Rectal smooth muscle tissue (tissue), 1 donor: Measurements from ENCODE around the gene PHKB.

Experiments
- H3K27ac ChIP-seq: one replicate; pipeline ENCODE4 v1.7.0; 2013; ENCODE audit warnings: low read depth, low read length, inconsistent platforms
- H3K27me3 ChIP-seq: one replicate; pipeline ENCODE4 v1.7.0; 2013; ENCODE audit warnings: low read length; ENCODE audit not compliant: control insufficient read depth, insufficient read depth
- H3K36me3 ChIP-seq: one replicate; pipeline ENCODE4 v1.7.0; 2013; ENCODE audit warnings: low read length; ENCODE audit not compliant: control insufficient read depth, insufficient read depth
- H3K4me1 ChIP-seq: one replicate; pipeline ENCODE4 v1.7.0; 2013; ENCODE audit warnings: low read length; ENCODE audit not compliant: control insufficient read depth, insufficient read depth
- H3K4me3 ChIP-seq: one replicate; pipeline ENCODE4 v1.7.0; 2013; ENCODE audit warnings: low read length
- H3K9ac ChIP-seq: one replicate; pipeline ENCODE4 v1.7.0; 2013; ENCODE audit warnings: low read length

Gene PHKB

DNA sequence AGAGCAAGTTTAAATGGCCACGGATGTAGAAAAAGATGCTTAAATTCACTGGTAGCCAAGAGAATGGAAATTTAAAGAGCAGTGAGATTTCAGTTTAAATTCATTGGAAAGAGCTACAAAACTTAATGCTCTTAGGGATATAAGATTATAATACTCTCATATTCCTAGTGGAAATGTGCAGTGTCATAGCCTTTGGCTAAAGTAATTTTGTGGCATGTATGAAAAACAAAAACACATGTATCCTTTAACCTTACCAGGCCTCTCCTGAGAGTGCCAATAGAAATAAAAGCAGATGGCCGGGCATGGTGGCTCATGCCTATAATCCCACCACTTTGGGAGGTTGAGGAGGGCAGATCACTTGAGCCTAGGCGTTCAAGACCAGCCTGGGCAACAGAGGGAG is 289.2 kb downstream of the PHKB start:
- Histone ChIP-seq H3K36me3 (no peaks in the 10 kb centered on the region), H3K9ac (no peak overlapping the region), H3K4me1 (no peaks in the 10 kb centered on the region), H3K27me3 (no peaks in the 10 kb centered on the region), H3K4me3 (no peak overlapping the region), H3K27ac (no peak overlapping the region)
